GM19372 (cell line): ENCODE results near the gene THADA.

Experiments
- ATAC-seq: cut with Tn5 transposase; IDR thresholded peaks from one replicate; pipeline ENCODE4 v1.9.1; 2021; ENCODE audit warnings: mild to moderate bottlenecking, low read depth, moderate library complexity; ENCODE audit not compliant: unreplicated experiment

The THADA gene

DNA sequence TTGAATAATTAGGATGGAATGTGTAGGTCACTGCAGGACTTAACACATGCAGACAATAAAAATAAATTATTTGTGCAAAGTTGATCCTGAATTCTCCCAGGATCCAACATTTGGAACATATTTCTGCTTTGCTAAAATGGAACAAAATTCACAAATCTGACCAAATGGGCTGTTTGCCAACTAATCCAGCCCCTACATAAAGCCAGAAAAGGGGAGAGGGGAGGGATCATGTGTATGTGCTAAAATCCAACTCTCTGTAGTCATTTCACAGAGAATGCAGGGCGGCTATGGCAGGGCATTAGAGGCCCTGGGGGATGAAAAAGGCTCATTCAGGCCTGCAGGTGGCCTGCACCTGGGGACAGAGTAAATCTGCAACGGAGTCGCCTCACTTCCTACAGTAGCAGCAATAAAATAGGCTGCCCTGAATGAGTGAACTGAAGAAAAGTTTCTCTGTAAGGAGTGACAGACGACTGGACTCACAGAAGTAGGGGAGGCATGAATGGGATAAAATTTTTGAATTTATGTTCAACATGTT lies 365.4 kb downstream of the THADA start:
- ATAC-seq: no peak

DNA sequence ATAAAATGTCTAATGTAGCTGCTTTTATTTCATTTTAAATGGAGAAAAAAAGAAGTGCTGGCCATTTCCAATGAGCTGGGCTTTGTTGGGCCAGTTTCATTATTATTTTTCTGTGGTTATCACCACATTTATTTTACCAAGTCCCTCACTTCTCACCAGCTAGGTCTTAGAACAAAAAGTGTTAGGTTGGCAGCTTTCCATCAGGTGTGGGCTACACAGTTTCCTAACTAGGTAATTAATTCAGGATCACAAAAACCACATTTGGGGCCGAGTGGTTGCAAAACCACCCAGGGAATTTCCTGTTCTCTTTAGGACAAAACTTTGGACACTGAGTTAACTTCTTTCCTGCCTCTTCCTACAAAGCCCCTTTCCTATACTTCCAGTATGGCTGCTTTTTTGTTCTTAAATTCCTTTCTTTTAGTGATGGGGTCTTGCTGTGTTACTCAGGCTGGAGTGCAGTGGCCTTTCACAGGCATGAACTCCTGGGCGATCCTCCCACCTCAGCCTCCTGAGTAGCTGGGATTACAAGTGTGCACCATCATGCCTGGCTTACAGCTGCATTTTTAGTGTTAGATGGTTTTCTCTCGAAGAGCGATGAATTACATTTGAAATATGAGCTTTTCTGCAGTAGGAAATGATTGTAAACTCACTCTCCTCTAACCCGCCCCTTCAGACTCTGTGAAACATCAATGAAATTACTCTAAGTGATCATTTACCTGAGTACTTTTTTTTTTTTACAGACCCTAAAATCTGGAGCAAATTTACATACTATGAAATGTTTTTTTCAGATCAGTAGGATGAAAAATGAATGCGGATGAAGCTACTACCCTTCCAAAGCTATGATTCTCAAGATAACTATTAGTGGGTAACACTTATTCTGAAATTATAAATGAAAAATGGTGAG lies 366.8 kb downstream of the THADA start:
- no peak for ATAC-seq

DNA sequence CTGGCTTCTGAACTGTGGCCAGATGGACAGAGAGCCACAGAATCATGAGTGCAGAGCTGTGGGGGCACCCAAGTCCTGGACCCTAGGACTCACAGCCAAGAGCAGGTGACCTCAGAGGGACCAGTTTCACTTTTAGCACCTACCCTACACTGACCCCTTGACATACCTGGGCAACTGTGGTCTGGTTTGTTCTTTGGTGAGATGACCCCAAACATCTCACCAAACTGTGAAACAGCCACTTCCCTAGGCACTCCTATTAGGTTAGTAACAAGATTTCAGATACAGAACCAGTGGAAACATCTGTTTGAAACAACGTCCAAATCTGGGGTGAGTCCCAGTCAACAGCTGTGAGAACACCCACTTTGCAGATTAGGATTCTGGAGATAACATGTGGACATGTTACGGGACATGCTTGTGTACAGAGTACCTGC lies 367.5 kb downstream of the THADA start:
- ATAC-seq: no peak

- no peak for ATAC-seq
Observed at GRCh38 chr2:43227830-43228281, 368.0 kb downstream of the THADA start.

DNA sequence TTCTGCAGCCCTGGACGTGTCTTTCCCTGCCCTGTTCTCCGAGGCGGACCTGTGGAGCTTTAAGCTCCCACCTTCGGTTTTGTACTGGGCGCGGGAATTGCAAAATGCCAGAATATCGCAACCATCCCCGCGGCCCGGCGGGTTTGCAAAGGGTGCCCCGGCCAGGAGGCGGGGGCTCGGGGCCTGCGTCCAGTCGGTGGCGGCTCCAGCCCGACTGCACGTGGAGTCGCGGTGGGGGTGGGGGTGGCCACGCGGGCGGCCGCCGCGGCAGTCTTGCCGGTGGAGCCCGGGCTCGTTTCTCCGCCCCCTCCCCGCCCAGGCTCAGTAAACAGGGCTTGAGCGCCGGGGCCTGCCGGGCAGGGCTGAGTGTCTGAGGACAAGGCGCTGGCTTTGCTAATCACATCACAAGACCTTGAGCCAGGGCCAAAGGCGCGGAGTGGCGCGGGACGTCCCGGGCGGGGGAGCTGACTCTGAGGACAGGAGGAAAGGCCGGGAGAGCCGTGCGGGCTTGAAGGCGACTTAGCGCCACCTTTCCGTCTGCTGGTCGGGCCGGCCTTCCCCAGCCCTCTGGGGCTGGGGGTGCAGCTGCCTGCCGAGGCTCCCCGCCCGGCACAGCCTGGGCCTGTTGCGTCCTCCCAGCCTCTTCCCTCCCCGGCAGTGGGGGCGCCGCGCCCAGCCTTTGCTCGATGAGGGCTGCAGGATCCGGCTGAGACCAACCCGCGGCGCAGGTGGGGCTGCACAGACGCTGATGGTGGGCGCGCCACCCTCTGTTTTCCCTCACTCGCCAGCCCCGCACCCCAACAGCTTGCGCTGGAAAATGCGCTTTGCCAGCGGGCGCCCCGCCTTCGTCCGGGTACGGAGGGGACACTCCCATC lies 368.6 kb downstream of the THADA start:
- ATAC-seq: peak; percentile 21

GRCh38 chr2:43226558-43226954 lies 369.3 kb downstream of the THADA start, which contains the start of gene ZFP36L2:
Gene ZFP36L2, minus strand, starts transcription at chr2:43226606. Its CDS starts 291 bp downstream, at chr2:43226315.
- peak; percentile 45 for ATAC-seq

DNA sequence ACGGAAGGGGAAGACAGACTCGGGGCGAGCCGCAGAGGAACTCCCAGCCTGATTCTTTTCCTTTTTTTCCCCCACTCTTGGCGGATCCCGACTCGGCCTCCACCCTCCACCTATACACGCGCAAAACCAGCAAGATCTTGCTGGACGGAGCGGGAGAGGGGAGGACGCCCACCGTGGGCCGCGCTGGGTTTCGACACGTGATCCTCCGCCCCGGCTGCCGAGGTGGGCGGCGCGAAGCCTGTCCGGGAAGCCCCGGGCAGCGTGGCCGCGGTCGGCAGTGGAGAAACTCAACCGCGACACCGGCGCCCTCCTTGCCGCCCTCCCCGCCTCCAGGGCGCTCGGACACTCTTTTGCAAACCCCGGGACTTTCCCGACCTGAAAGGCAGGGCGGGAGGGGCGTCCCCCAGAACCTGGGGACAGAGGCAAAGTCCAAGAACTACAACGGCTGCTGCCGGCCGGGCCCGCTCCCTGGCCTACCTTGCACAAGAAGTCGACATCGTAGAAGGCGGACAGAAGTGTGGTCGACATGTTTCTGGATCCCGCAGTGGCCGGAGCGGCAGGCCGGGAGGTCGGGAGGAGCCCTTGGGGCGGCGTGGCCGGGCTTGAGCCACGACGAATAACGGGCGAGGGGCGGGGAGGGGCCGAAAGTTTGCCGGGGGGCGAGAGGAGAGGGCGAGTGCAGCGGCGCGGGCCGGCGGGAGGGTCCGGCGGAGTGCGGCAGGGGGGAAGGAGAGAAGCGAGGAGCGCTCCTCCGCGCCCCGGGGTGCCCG lies 369.9 kb downstream of the THADA start:
- peak; percentile 24 for ATAC-seq

DNA sequence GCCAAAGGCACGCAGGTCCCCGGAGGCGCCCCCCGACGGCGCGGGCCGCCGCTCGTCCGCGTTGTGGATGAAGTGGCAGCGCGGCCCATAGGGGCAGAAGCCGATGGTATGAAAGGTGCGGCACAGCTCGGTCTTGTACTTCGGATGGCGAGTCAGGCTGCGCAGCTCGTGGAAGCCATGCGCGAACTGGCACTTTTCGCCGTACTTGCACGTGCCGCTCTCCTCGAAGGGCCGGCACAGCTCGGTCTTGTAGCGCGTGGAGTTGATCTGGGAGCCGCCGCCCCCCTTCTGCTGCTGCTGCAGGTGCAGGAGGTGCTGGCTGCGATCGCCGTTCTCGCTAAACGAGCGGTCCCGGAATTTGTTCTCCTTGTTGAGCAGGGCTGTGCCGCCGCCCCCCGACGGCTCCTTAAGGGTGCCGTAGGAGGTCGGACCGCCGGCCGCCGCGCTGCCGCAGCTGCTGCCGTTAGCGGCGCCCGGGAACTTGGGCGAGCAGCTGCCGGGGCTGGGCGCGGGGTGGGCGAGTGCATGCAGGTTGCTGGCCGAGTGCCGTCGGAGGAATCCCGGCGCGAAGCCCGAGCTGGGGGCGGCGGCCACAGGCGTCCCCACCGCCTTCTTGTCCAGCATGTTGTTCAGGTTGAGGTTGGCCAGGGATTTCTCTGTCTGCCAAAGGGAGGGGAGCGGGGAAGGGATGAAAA lies 370.6 kb downstream of the THADA start:
- ATAC-seq: no peak

- ATAC-seq: no peak
Observed at GRCh38 chr2:43224571-43225092, 371.2 kb downstream of the THADA start.

GRCh38 chr2:43224131-43224570 lies 371.7 kb downstream of the THADA start:
- no peak for ATAC-seq

- no peak for ATAC-seq
Observed at GRCh38 chr2:43223521-43224001, 372.3 kb downstream of the THADA start.

DNA sequence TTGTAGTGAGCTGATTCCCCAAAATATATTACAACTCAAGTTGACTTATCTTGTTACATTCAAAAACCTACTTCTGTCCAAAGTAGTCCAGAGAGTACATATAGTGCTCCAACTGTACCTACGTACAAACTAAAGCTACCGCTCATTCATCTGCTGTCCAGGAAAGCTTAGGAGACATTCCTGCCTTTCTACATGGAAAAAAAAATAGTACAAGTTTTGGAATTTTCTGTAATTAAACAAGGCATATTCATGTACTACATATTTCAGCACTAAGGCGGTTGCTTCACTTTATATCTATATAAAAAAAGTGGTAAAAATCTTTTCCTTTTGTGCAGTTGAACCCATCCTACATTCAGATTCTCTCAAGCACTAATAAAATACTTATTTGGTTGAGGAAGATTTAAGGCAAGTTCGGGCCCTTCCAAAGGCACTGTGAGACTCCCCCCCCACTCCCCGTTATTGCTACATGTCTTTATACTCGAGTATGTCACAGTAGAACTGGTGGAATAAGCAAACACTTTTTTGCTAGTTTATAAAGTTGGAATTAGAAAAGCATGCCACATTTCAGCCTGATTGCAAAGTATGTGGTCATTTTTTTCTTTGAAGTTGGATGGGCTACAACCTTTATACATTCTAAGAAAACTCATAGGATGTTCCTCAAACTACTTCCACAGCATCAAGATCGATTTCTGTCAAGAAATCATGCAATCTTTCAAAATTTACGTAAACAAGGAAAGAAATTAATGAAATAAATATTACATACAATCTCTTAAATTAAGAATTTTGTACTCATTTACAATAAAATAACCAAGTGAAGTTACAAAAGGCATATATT lies 373.1 kb downstream of the THADA start:
- no peak for ATAC-seq

DNA sequence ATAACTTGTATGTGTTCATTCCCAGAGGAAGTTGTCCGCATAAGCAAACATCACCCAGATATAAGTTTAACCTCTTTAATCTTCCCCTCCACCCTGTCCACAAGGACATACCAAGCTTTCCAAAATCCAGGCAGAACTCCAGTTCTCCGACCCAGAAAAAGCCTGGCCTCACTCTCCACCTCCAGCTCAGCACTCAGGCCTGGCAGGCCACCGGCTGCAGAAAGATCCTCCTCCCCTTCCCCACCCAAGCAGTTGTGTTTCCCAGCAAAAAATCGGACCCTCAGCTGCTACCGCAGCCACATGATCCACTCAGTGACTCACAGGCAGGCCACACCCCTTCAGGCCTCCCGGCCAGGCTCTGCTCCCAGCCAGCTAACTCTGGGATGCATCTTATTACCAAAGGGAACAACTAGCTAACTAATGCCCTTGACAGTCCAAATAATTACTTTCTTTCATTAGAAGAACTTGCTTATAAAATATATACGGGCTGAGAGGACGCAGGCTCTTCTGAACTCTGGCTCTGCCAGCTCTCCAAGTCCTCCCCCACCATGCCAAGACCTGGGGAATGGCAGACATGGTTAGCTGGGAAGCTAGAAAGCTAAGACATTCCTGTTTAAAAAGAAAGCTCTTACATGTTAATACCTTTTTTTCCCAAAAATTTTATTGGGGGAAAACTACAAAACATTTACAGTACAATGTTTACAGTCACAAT lies 373.9 kb downstream of the THADA start:
- ATAC-seq: no peak

DNA sequence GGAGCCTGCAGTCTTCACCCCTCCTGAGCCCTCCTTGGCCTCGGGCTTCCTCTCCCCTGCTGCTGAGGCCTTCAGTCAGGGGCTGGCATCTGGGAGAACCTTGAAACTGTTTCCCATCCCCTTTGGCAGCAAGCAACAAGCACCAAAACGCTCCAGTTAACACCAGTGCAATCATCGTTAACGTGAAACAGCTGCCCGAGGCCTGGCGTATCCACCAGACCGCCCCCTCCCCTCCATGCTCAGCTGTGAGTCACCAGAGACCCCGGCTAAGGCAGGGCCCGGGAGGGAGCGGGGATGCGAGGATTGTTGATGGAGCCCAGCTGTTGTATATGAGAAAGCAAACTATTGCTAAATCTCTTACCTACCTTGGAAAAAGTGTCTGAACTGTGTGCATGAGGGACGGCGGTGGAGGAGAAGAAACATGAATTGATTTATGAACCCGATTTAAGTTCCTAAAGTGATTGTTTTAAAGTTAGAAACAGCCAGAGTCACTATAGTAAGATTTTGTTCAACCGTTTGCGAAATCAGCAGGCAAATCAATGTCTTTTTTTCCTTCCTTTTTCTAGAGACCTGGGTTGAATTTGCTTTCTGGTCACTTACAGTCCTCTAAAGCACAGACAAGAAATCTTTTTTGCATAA lies 374.6 kb downstream of the THADA start:
- no peak for ATAC-seq

GRCh38 chr2:43220760-43221123 lies 375.1 kb downstream of the THADA start:
- ATAC-seq: no peak

DNA sequence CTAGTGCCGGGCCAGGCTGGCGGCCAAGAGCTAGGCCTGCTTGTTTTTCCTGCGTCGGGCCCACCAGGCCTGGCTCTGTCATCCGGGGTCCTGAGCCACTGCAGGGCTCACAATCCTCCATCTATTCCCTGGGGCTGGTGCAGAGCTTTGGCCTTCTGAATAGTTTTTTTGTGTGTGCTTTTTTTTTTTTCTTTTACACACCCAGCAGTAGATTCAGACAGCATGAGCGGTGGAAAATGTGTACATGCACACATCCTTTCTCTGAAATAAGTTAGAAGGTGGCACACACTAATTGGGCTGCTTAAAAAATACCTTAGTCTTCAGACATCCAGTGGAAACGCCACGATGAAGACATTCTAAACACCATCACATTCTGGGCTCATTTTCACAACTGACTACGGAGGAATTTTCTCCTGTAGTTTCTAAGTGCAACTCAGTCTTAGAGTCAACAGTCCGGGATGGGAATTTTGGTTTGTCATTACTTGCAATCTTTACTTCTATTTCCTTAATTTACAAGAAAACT lies 375.5 kb downstream of the THADA start:
- ATAC-seq: no peak
